HUES6 (cell line): ENCODE measurements around the gene OBP2A.

Experiments
- H3K27ac ChIP-seq: 2 replicates; pipeline ENCODE4 v1.7.0; 2013; ENCODE audit warnings: low read depth, mild to moderate bottlenecking, low read length, inconsistent platforms
- H3K27me3 ChIP-seq: 2 replicates; pipeline ENCODE4 v1.6.1; 2013; ENCODE audit warnings: low read length; ENCODE audit not compliant: control insufficient read depth, insufficient read depth
- H3K36me3 ChIP-seq: 2 replicates; pipeline ENCODE4 v1.6.1; 2013; ENCODE audit warnings: low read length; ENCODE audit not compliant: control insufficient read depth, insufficient read depth
- H3K4me1 ChIP-seq: 2 replicates; pipeline ENCODE4 v1.6.1; 2013; ENCODE audit warnings: low read length; ENCODE audit not compliant: control insufficient read depth, insufficient read depth
- H3K4me3 ChIP-seq: 2 replicates; pipeline ENCODE4 v1.5.1; 2013; ENCODE audit warnings: low read depth, low read length
- H3K9ac ChIP-seq: one replicate; pipeline ENCODE4 v1.6.1; 2013; ENCODE audit warnings: mild to moderate bottlenecking, low read length
- H3K9me3 ChIP-seq: 2 replicates; pipeline ENCODE4 v1.6.1; 2013; ENCODE audit warnings: low read depth, low read length; ENCODE audit not compliant: control insufficient read depth, insufficient read depth

OBP2A gene

GRCh38 chr9:135504262-135505243 is 41.4 kb upstream of the OBP2A start:
- Histone ChIP-seq H3K4me1 (peaks cover 18% of the 10 kb centered on the region), H3K4me3 (no peak overlapping the region), H3K9ac (no peak overlapping the region), H3K9me3 (no peaks in the 10 kb centered on the region), H3K27me3 (no peaks in the 10 kb centered on the region), H3K27ac (no peak overlapping the region), H3K36me3 (peaks cover 38% of the 10 kb centered on the region)

GRCh38 chr9:135505406-135506187 is 40.3 kb upstream of the OBP2A start:
- no peak overlapping the region for H3K9ac ChIP-seq

GRCh38 chr9:135506327-135507103 is 39.4 kb upstream of the OBP2A start:
- H3K27ac ChIP-seq, result no peak overlapping the region

More at GRCh38 chr9:135505406-135506187, 40.3 kb upstream of the OBP2A start:
- H3K4me3 ChIP-seq, result no peak overlapping the region
- peaks cover 18% of the 10 kb centered on the region for H3K4me1 ChIP-seq
- peaks cover 38% of the 10 kb centered on the region for H3K36me3 ChIP-seq
- no peaks in the 10 kb centered on the region for H3K27me3 ChIP-seq
- H3K27ac ChIP-seq, result no peak overlapping the region
- H3K9me3 ChIP-seq, result no peaks in the 10 kb centered on the region

DNA sequence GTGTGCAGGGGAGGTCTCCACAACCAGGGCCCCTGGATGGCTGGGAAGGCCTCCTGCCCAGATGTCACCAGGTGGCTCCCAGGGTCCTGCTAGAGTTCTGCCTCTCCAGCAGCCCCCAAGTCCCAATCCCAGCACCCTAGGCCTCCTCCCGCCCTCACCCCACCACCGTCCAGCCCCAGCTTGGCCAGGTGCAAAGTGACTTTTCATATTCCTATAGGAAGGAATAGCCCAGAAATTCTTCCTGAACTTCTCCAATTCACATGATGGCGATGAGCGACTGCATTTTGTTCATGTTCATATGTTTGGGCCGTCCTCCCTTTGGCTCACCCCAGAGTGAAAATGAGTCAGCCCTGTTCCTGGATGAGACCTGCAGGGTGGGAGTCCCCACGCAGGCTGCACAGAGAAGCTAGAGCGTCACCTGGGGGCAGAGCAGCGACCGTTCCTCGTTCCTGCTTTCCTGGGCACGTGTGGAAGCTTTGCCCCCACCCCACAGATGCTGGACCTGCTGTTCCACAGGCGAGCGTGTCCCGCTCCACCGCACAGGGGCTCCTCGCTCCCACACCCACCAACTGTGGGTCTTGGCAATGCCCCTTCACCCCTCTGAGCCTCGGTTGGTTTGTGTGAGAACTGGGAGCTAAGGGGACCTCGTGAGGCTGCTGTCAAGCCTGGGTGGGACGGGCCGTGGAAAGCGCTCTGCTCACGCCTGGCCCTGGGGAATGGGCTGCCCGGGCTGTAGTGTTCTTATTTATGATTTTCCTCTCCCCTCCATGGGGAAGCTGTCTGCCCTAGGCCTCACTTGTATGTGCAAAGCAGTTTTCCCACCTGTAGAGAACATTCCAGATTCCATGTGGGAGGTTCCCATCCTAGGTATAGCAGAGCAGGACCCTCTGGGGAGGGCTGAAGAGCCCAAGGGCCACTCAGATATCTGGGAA is 38.6 kb upstream of the OBP2A start:
- H3K9ac ChIP-seq, result no peak overlapping the region
- H3K27ac ChIP-seq, result no peak overlapping the region
- no peaks in the 10 kb centered on the region for H3K9me3 ChIP-seq
- H3K27me3 ChIP-seq, result no peaks in the 10 kb centered on the region
- H3K36me3 ChIP-seq, result peaks cover 31% of the 10 kb centered on the region
- H3K4me1 ChIP-seq, result peaks cover 10% of the 10 kb centered on the region; the same call in 1 of the 2 replicates
- no peak overlapping the region for H3K4me3 ChIP-seq

More at GRCh38 chr9:135506327-135507103, 39.4 kb upstream of the OBP2A start:
- H3K4me3 ChIP-seq, result no peak overlapping the region
- peaks cover 14% of the 10 kb centered on the region for H3K4me1 ChIP-seq
- peaks cover 38% of the 10 kb centered on the region for H3K36me3 ChIP-seq
- no peak overlapping the region for H3K9ac ChIP-seq
- no peaks in the 10 kb centered on the region for H3K9me3 ChIP-seq
- no peaks in the 10 kb centered on the region for H3K27me3 ChIP-seq

- H3K4me3 ChIP-seq, result no peak overlapping the region
These were observed 37.6 kb upstream of the OBP2A start for GRCh38 chr9:135508211-135508820.

DNA sequence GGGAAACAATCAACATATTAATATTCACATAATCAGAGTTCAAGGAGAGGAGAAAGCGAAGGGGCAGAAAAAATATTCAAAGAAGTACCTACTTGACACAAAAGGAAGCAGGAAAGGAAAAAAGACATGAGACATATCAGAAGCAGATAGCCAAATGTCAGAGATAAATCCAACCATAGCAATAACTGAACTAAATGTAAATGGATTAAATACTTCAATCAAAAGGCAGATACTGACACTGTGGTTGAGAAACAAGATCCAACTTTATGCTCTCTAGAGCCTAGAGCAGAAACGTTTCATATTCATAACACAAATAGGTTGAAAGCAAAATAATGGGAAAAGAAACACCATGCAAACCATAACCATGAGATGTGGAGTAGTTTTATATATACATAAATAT is 36.5 kb upstream of the OBP2A start:
- Histone ChIP-seq H3K9ac (no peak overlapping the region), H3K27me3 (no peaks in the 10 kb centered on the region)

More at GRCh38 chr9:135508211-135508820, 37.6 kb upstream of the OBP2A start:
- Histone ChIP-seq H3K36me3 (peaks cover 21% of the 10 kb centered on the region), H3K27ac (no peak overlapping the region), H3K9ac (no peak overlapping the region), H3K27me3 (no peaks in the 10 kb centered on the region), H3K4me1 (peaks cover 10% of the 10 kb centered on the region; the same call in 1 of the 2 replicates), H3K9me3 (no peaks in the 10 kb centered on the region)

GRCh38 chr9:135512241-135512603 is 33.7 kb upstream of the OBP2A start:
- Histone ChIP-seq H3K27ac (no peak overlapping the region), H3K27me3 (no peaks in the 10 kb centered on the region)

More for the DNA sequence above, 36.5 kb upstream of the OBP2A start:
- H3K36me3 ChIP-seq, result peaks cover 10% of the 10 kb centered on the region
- peaks cover 10% of the 10 kb centered on the region; the same call in 1 of the 2 replicates for H3K4me1 ChIP-seq
- H3K9me3 ChIP-seq, result no peaks in the 10 kb centered on the region
- no peak overlapping the region for H3K4me3 ChIP-seq
- H3K27ac ChIP-seq, result no peak overlapping the region

DNA sequence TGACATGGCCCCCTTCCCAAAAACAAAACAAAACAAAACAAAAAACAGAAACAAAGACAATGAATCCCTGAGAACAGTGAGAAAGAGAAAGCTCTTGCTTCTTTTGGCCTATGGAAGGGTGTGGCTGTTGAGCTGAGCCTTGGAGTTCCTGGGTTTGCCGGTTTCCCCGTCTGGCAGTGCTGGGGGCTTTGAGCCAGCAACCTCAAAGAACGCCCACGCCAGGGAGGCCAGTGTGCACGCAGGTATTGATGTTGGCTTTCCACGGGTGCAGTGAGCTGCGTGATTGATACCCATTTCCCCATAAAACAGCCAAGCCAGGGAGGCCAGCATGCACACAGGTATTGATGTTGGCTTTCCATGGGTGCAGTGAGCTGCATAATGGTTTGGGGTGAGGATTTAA is 33.0 kb upstream of the OBP2A start:
- Histone ChIP-seq H3K9me3 (no peaks in the 10 kb centered on the region), H3K36me3 (no peaks in the 10 kb centered on the region)

More at GRCh38 chr9:135512241-135512603, 33.7 kb upstream of the OBP2A start:
- H3K9ac ChIP-seq, result no peak overlapping the region
- no peaks in the 10 kb centered on the region for H3K36me3 ChIP-seq
- no peaks in the 10 kb centered on the region for H3K9me3 ChIP-seq
- no peak overlapping the region for H3K4me3 ChIP-seq
- H3K4me1 ChIP-seq, result no peaks in the 10 kb centered on the region

DNA sequence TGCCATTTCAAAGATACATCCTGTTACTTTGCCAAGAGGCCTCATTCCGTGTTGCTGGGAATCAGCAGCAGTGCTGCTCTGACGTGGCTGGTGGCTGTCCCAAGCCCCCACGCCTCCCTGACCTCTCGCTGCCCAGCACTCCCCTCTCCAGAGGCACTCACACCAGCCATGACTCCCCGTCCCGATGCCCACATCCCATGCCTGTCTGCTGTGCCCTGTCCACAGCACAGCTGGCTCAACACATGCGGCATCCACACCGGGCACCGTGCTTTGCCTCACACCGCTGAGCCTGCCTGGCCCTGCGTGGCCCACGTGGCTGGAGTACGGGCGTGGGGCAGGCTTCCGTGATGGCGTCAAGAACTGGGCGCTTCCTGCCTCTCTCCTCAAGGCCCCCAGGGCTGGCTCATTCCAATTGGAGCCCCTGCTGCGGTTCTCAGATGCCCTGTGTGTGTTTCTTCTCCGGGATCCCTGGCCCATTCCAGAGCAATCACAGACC is 32.5 kb upstream of the OBP2A start:
- Histone ChIP-seq H3K27me3 (no peaks in the 10 kb centered on the region), H3K27ac (no peak overlapping the region), H3K9me3 (no peaks in the 10 kb centered on the region), H3K4me3 (no peak overlapping the region), H3K9ac (no peak overlapping the region), H3K4me1 (no peaks in the 10 kb centered on the region), H3K36me3 (no peaks in the 10 kb centered on the region)

More for the DNA sequence above, 33.0 kb upstream of the OBP2A start:
- Histone ChIP-seq H3K9ac (no peak overlapping the region), H3K27me3 (no peaks in the 10 kb centered on the region), H3K27ac (no peak overlapping the region), H3K4me1 (no peaks in the 10 kb centered on the region), H3K4me3 (no peak overlapping the region)
